Panc1 (cell line): ENCODE measurements around the gene KAT14.

Experiments
- POLR2AphosphoS5 ChIP-seq: IDR thresholded peaks from 2 replicates; pipeline ENCODE4 v1.6.1; 2012; ENCODE audit warnings: mild to moderate bottlenecking, low read depth, low read length, moderate library complexity
- SIN3A ChIP-seq: IDR thresholded peaks from 2 replicates; pipeline ENCODE4 v1.6.1; 2012; ENCODE audit warnings: low read depth, mild to moderate bottlenecking, low read length, moderate library complexity, borderline replicate concordance; ENCODE audit not compliant: insufficient read depth
- TF ChIP-seq, protein P1 (sequence below): fragments of 450-650 bp; IDR thresholded peaks from 2 replicates; pipeline ENCODE4 v1.5.1; 2017; ENCODE audit warnings: mild to moderate bottlenecking

- no peak for TF ChIP-seq POLR2AphosphoS5
- TF ChIP-seq, protein P1, sequence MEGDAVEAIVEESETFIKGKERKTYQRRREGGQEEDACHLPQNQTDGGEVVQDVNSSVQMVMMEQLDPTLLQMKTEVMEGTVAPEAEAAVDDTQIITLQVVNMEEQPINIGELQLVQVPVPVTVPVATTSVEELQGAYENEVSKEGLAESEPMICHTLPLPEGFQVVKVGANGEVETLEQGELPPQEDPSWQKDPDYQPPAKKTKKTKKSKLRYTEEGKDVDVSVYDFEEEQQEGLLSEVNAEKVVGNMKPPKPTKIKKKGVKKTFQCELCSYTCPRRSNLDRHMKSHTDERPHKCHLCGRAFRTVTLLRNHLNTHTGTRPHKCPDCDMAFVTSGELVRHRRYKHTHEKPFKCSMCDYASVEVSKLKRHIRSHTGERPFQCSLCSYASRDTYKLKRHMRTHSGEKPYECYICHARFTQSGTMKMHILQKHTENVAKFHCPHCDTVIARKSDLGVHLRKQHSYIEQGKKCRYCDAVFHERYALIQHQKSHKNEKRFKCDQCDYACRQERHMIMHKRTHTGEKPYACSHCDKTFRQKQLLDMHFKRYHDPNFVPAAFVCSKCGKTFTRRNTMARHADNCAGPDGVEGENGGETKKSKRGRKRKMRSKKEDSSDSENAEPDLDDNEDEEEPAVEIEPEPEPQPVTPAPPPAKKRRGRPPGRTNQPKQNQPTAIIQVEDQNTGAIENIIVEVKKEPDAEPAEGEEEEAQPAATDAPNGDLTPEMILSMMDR = no peak
- no peak for TF ChIP-seq SIN3A
These were observed 65.3 kb downstream of the KAT14 start for GRCh38 chr20:18202966-18203365.
